HepG2 (cell line): ENCODE data around the gene EDN2. TPM values are rescaled to one million over a fixed set of nuclear protein-coding genes. Genes with fewer than 3 reads are reported as not detected.

Source experiments
- BCL3 ChIP-seq: sonication (generic); formaldehyde crosslinking; IDR thresholded peaks from 2 replicates; pipeline ENCODE4 v1.5.1; 2020; ENCODE audit warnings: mild to moderate bottlenecking, missing genetic modification reagents, moderate library complexity
- CSRNP1 ChIP-seq: sonication (generic); formaldehyde crosslinking; IDR thresholded peaks from 2 replicates; pipeline ENCODE4 v1.8.1; 2023; ENCODE audit warnings: mild to moderate bottlenecking, missing genetic modification reagents
- DRAP1 ChIP-seq: IDR thresholded peaks from 2 replicates; pipeline ENCODE4 v1.6.1; 2016; ENCODE audit warnings: missing genetic modification reagents, missing compliant biosample characterization
- ELF3 ChIP-seq: IDR thresholded peaks from 2 replicates; pipeline ENCODE4 v1.6.1; 2016; ENCODE audit warnings: missing genetic modification reagents, missing compliant biosample characterization
- HNRNPUL1 ChIP-seq: fragments of 200-400 bp; formaldehyde crosslinking; IDR thresholded peaks from 2 replicates; pipeline ENCODE4 v1.6.1; 2017; ENCODE audit warnings: low read depth, mild to moderate bottlenecking, low read length, moderate library complexity
- KDM2A ChIP-seq: sonication (generic); formaldehyde crosslinking; IDR thresholded peaks from 2 replicates; pipeline ENCODE4 v1.4.0; 2020; ENCODE audit warnings: low read depth, missing genetic modification reagents, borderline replicate concordance
- MED1 ChIP-seq: sonication (generic); formaldehyde crosslinking; IDR thresholded peaks from 2 replicates; pipeline ENCODE4 v1.4.0; 2020; ENCODE audit warnings: missing genetic modification reagents
- NR2F1 ChIP-seq, 2 experiments: fragments of 450-650 bp in 1 of 2; formaldehyde crosslinking in 1 of 2; IDR thresholded peaks; 2 replicates each; pipeline versions ENCODE4 v1.5.0 to v1.6.1; 2016 to 2020; ENCODE audit warnings: mild to moderate bottlenecking in 1 of 2, missing compliant biosample characterization in 1 of 2, missing genetic modification reagents in 1 of 2, moderate library complexity in 1 of 2
- RNF2 ChIP-seq: fragments of 450-650 bp; conservative IDR thresholded peaks from 2 replicates; pipeline ENCODE4 v1.6.1; 2016; ENCODE audit warnings: low read depth
- SKI ChIP-seq: fragments of 450-650 bp; IDR thresholded peaks from one replicate; pipeline ENCODE4 v1.6.1; 2018; ENCODE audit warnings: mild to moderate bottlenecking; ENCODE audit not compliant: partially characterized antibody
- SOX6 ChIP-seq, 2 experiments: fragments of 450-650 bp in 1 of 2; sonication (generic) in 1 of 2; formaldehyde crosslinking in 1 of 2; IDR thresholded peaks; 2 replicates each; pipeline versions ENCODE4 v1.4.0 to v1.6.1; 2017 to 2020; ENCODE audit warnings: antibody characterized with exemption in 1 of 2, mild to moderate bottlenecking in 1 of 2, missing genetic modification reagents in 1 of 2
- SPEN ChIP-seq: sonication (generic); formaldehyde crosslinking; IDR thresholded peaks from 2 replicates; pipeline ENCODE4 v1.5.1; 2020; ENCODE audit warnings: low read depth, mild to moderate bottlenecking, missing genetic modification reagents
- TBX2 ChIP-seq: sonication (generic); formaldehyde crosslinking; IDR thresholded peaks from 2 replicates; pipeline ENCODE4 v1.5.0; 2020; ENCODE audit warnings: missing genetic modification reagents, mild to moderate bottlenecking, borderline replicate concordance
- UBTF ChIP-seq: sonication (generic); formaldehyde crosslinking; IDR thresholded peaks from 2 replicates; pipeline ENCODE4 v1.4.0; 2020; ENCODE audit warnings: mild to moderate bottlenecking, missing genetic modification reagents
- ZFP91 ChIP-seq: sonication (generic); formaldehyde crosslinking; IDR thresholded peaks from 2 replicates; pipeline ENCODE4 v1.9.0; 2022; ENCODE audit warnings: missing genetic modification reagents, mild to moderate bottlenecking, borderline replicate concordance
- ZNF253 ChIP-seq: sonication (generic); formaldehyde crosslinking; IDR thresholded peaks from 2 replicates; pipeline ENCODE4 v1.8.0; 2022; ENCODE audit warnings: mild to moderate bottlenecking, missing genetic modification reagents, borderline replicate concordance
- ZNF414 ChIP-seq: sonication (generic); formaldehyde crosslinking; IDR thresholded peaks from 2 replicates; pipeline ENCODE4 v1.5.0; 2020; ENCODE audit warnings: missing genetic modification reagents
- ZNF883 ChIP-seq: sonication (generic); formaldehyde crosslinking; IDR thresholded peaks from 2 replicates; pipeline ENCODE4 v1.5.1; 2020; ENCODE audit warnings: mild to moderate bottlenecking, missing genetic modification reagents; ENCODE audit errors: not compliant biosample characterization
- ZSCAN25 ChIP-seq: sonication (generic); formaldehyde crosslinking; IDR thresholded peaks from 2 replicates; pipeline ENCODE4 v1.8.0; 2022; ENCODE audit warnings: mild to moderate bottlenecking, missing genetic modification reagents
- polyA plus RNA-seq, 8 experiments: library from polyadenylated mRNA; depleted of rRNA in 3 of 8; stranded (reverse) in 7 of 8; unstranded in 1 of 8; fragments of >200 nt; fragmentation: Illumina TruSeq in 4 of 8; extraction: Trizol in 4 of 8; gene quantifications; 2 replicates each; pipeline versions ENCODE4 v1.2.1 to v1.2.3, GENCODE V29; 2011 to 2016; ENCODE audit warnings: low read depth in 4 of 8, missing spikeins in 1 of 8, mixed read lengths in 1 of 8; ENCODE audit not compliant: insufficient read depth in 1 of 8
- total RNA-seq, 5 experiments: library from RNA; depleted of rRNA; stranded (reverse); fragments of >200 nt; fragmentation: Illumina TruSeq; extraction: Trizol; gene quantifications; 2 replicates each; pipeline ENCODE4 v1.2.3, GENCODE V29; 2016; ENCODE audit warnings: low read depth in 1 of 5

EDN2 gene
- total and polyA plus RNA-seq, 2 of the 13 experiments (the other 11 are each of a cell fraction or from before 2014, with no cell fraction given): not detected

- no peak for TF ChIP-seq SOX6 (IDR thresholded peaks at IDR 0.05)
- peak; percentile 24; the same call in 1 of the 2 replicates for TF ChIP-seq SOX6 (CRISPR knock-in tag; IDR thresholded peaks at IDR 0.05)
- peak; percentile 49; the same call in 1 of the 2 replicates for TF ChIP-seq TBX2 (CRISPR knock-in tag)
- no peak for TF ChIP-seq ELF3 (CRISPR knock-in tag)
- no peak for TF ChIP-seq CSRNP1 (CRISPR knock-in tag)
- TF ChIP-seq SKI: peak; percentile 25
- TF ChIP-seq ZNF253 (CRISPR knock-in tag): no peak
- TF ChIP-seq BCL3: no peak
- 0 out of 2 replicates have a peak, but pooled peaks have one; percentile 46 for TF ChIP-seq KDM2A
- TF ChIP-seq DRAP1: no peak
- TF ChIP-seq ZNF883 (CRISPR knock-in tag): no peak
- TF ChIP-seq ZFP91 (CRISPR knock-in tag): peak; percentile 35; the same call in 1 of the 2 replicates
- no peak for TF ChIP-seq MED1 (CRISPR knock-in tag)
- TF ChIP-seq NR2F1 (CRISPR knock-in tag; IDR thresholded peaks at IDR 0.05): peak; percentile 65 to 86
- TF ChIP-seq UBTF (CRISPR knock-in tag): peak; percentile 46
- no peak for TF ChIP-seq HNRNPUL1
- no peak; the same call in 1 of the 2 replicates for TF ChIP-seq RNF2
- TF ChIP-seq ZSCAN25 (CRISPR knock-in tag): no peak
- TF ChIP-seq SPEN (CRISPR knock-in tag): peak; percentile 50; the same call in 1 of the 2 replicates
- TF ChIP-seq ZNF414 (CRISPR knock-in tag): 0 out of 2 replicates have a peak, but pooled peaks have one; percentile 41
Measured at GRCh38 chr1:41432481-41433280, 51.8 kb downstream of the EDN2 start (continued).
